ENCODE results near the gene POU5F2. TPM values are rescaled to one million over a fixed set of nuclear protein-coding genes. Genes with fewer than 3 reads are reported as not detected.

The POU5F2 gene
- total RNA-seq, 2 donors from 2014 or later: 4.6 to 6.2 TPM

DNA sequence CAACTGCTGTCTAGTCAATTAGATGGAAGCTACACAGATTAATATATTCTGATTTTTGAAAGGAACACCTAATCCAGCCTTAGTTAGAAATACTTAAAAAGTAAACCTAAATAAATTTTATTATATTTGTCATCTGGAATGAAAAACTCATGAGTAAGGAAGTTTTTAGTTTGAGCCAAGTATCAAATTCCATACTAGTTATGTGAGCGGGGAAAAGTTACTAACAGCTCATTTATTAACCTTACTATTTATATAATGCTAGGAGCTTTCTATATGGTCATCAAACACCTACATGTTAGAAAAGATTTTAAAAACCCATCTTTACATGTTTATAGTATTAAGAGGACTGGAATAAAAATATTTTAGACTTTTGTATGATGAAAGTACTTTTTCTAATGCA lies 41.6 kb upstream of the POU5F2 start:
- DNase-seq (ENCODE audit: low spot score) (no peak), ATAC-seq (ENCODE audit: insufficient number of reproducible peaks, low FRiP score, low read depth) (no peak)
- no peaks in the 10 kb centered on the region for H3K9me3 ChIP-seq

DNA sequence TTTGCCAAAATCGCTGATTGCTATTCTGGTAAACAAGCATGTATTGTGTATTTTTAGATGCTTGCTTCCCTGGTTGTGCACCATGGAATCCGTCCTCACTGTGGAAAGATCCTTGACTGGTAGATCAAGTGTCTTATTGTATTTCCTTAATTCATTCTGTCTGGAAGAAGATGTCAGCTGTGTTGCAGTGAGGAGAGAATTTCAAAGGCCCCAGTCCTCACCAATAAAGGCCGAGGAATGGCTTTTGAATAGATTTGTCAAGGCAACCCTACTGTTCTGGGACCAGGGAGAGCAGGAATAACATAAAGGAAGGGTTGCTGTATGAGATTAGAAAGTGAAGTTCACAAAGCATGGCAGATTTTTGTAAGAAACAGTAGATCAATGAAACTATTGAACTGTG lies 36.2 kb upstream of the POU5F2 start:
- TF ChIP-seq, protein P1, sequence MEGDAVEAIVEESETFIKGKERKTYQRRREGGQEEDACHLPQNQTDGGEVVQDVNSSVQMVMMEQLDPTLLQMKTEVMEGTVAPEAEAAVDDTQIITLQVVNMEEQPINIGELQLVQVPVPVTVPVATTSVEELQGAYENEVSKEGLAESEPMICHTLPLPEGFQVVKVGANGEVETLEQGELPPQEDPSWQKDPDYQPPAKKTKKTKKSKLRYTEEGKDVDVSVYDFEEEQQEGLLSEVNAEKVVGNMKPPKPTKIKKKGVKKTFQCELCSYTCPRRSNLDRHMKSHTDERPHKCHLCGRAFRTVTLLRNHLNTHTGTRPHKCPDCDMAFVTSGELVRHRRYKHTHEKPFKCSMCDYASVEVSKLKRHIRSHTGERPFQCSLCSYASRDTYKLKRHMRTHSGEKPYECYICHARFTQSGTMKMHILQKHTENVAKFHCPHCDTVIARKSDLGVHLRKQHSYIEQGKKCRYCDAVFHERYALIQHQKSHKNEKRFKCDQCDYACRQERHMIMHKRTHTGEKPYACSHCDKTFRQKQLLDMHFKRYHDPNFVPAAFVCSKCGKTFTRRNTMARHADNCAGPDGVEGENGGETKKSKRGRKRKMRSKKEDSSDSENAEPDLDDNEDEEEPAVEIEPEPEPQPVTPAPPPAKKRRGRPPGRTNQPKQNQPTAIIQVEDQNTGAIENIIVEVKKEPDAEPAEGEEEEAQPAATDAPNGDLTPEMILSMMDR (IDR thresholded peaks at IDR 0.05): no peak

More for the DNA sequence above, 41.6 kb upstream of the POU5F2 start:
- Histone ChIP-seq H3K27ac (no peak overlapping the region), H3K4me1 (ENCODE audit: control insufficient read depth in 1 of 2, low read depth in 2 of 2) (no peaks in the 10 kb centered on the region), H3K27me3 (replicated peaks; ENCODE audit: insufficient read depth) (no peaks in the 10 kb centered on the region), H3K4me3 (no peak overlapping the region), H3K36me3 (no peaks in the 10 kb centered on the region)
- TF ChIP-seq, protein P1 (IDR thresholded peaks at IDR 0.05): no peak

GRCh38 chr5:93756372-93756771 lies 15.0 kb upstream of the POU5F2 start:
- ATAC-seq (ENCODE audit: insufficient number of reproducible peaks, low FRiP score, low read depth) (no peak), DNase-seq (ENCODE audit: low spot score) (no peak)
- TF ChIP-seq, protein P1 (IDR thresholded peaks at IDR 0.05): no peak
- H3K27me3 ChIP-seq (replicated peaks; ENCODE audit: insufficient read depth): no peaks in the 10 kb centered on the region
- H3K4me3 ChIP-seq: no peak overlapping the region
- no peaks in the 10 kb centered on the region for H3K36me3 ChIP-seq
- peaks cover 17% of the 10 kb centered on the region for H3K9me3 ChIP-seq
- H3K27ac ChIP-seq: no peak overlapping the region
- peaks cover 0 to 11% of the 10 kb centered on the region in 2 donors for H3K4me1 ChIP-seq (ENCODE audit: control insufficient read depth in 1 of 2, low read depth in 2 of 2)

More for the DNA sequence above, 36.2 kb upstream of the POU5F2 start:
- Histone ChIP-seq H3K4me3 (no peak overlapping the region), H3K4me1 (ENCODE audit: control insufficient read depth in 1 of 2, low read depth in 2 of 2) (no peaks in the 10 kb centered on the region), H3K27ac (no peak overlapping the region), H3K36me3 (peaks cover 5% of the 10 kb centered on the region), H3K9me3 (no peaks in the 10 kb centered on the region), H3K27me3 (replicated peaks; ENCODE audit: insufficient read depth) (no peaks in the 10 kb centered on the region)
- ATAC-seq (ENCODE audit: insufficient number of reproducible peaks, low FRiP score, low read depth) (no peak), DNase-seq (ENCODE audit: low spot score) (no peak)

- Histone ChIP-seq H3K27me3 (replicated peaks; ENCODE audit: insufficient read depth) (no peaks in the 10 kb centered on the region), H3K27ac (no peak overlapping the region), H3K4me1 (ENCODE audit: control insufficient read depth in 1 of 2, low read depth in 2 of 2) (peaks cover 0 to 11% of the 10 kb centered on the region in 2 donors), H3K9me3 (peaks cover 10% of the 10 kb centered on the region), H3K36me3 (no peaks in the 10 kb centered on the region), H3K4me3 (no peak overlapping the region)
- TF ChIP-seq, protein P1 (IDR thresholded peaks at IDR 0.05): no peak
- no peak for ATAC-seq (ENCODE audit: insufficient number of reproducible peaks, low FRiP score, low read depth)
- DNase-seq (ENCODE audit: low spot score): no peak
Observed at GRCh38 chr5:93755716-93756115, 14.3 kb upstream of the POU5F2 start.

- no peaks in the 10 kb centered on the region for H3K4me1 ChIP-seq (ENCODE audit: control insufficient read depth in 1 of 2, low read depth in 2 of 2)
- H3K27ac ChIP-seq: no peak overlapping the region
- ATAC-seq (ENCODE audit: insufficient number of reproducible peaks, low FRiP score, low read depth) (no peak), DNase-seq (ENCODE audit: low spot score) (no peak)
- no peaks in the 10 kb centered on the region for H3K9me3 ChIP-seq
- no peaks in the 10 kb centered on the region for H3K36me3 ChIP-seq
- TF ChIP-seq, protein P1 (IDR thresholded peaks at IDR 0.05): no peak
- H3K27me3 ChIP-seq (replicated peaks; ENCODE audit: insufficient read depth): no peaks in the 10 kb centered on the region
- H3K4me3 ChIP-seq: no peak overlapping the region
Observed at GRCh38 chr5:93748875-93749397, 7.5 kb upstream of the POU5F2 start.
